K562 (cell line): ENCODE measurements around the gene DAZAP1. TPM values are rescaled to one million over a fixed set of nuclear protein-coding genes. Genes with fewer than 3 reads are reported as not detected.
A peak's percentile ranks its signal among the peaks of the same experiment; 100 is the strongest.

Source experiments
- ATAC-seq: fragments of 200-7000 bp; cut with Tn5 transposase; 3 replicates; pipeline ENCODE4 v1.9.1; 2020; ENCODE audit warnings: moderate library complexity
- BruUV-seq: library from RNA; stranded (reverse); fragments of 400-500 nt; replicated peaks from 2 replicates; lab custom pipeline; 2021; lab: Mats Ljungman, UMichigan
- CTCF ChIA-PET: fragments of 300-600 bp; formaldehyde crosslinking; extraction: SDS; loops from one replicate; lab custom pipeline; 2021; ENCODE audit warnings: low intra/inter-chr PET ratio; lab: Yijun Ruan, JAX
- POLR2A ChIA-PET: fragments of 300-600, 350-650 bp; sonication (Branson Sonifier 250); formaldehyde crosslinking; extraction: SDS; loops from one replicate; lab custom pipeline; 2021; ENCODE audit warnings: antibody characterized with exemption, inconsistent platforms; lab: Yijun Ruan, JAX
- DNase-seq, 4 experiments: peaks; one replicate each; pipeline versions ENCODE4 v3.0.0 to v3.0.0-alpha.2; 2011 to 2018; ENCODE audit warnings: low spot score in 3 of 4, mixed read lengths in 3 of 4; ENCODE audit errors: extremely low read depth in 1 of 4
- FAIRE-seq: peaks from 2 replicates; lab custom pipeline; 2011; peaks lifted over from hg19 to GRCh38; lab: Jason Lieb, UNC
- H2AFZ ChIP-seq: 2 replicates; pipeline ENCODE4 v1.6.0; 2011; ENCODE audit warnings: low read depth, low read length, control low read depth, inconsistent platforms
- H3K27ac ChIP-seq: fragments of 200-600 bp; 3 replicates; pipeline ENCODE4 v1.8.0; 2011; ENCODE audit warnings: low read depth, mild to moderate bottlenecking, control low read depth, inconsistent platforms, low read length, moderate library complexity, mixed read lengths; ENCODE audit errors: extremely low read depth
- H3K27me3 ChIP-seq, 2 experiments: fragments of 300-600 bp in 1 of 2; 2 replicates in 1 of 2; 3 replicates in 1 of 2; pipeline versions ENCODE4 v1.6.0 to v1.8.0; 2011; ENCODE audit warnings: inconsistent platforms in 2 of 2, low read length in 2 of 2, mild to moderate bottlenecking in 1 of 2, mixed read lengths in 1 of 2, moderate library complexity in 1 of 2; ENCODE audit not compliant: control insufficient read depth in 2 of 2, insufficient read depth in 2 of 2
- H3K36me3 ChIP-seq: fragments of 300-600 bp; 3 replicates; pipeline ENCODE4 v1.8.0; 2011; ENCODE audit warnings: mild to moderate bottlenecking, low read length, inconsistent platforms; ENCODE audit not compliant: control insufficient read depth, insufficient read depth
- H3K4me1 ChIP-seq, 2 experiments: fragments of 200-600 bp in 1 of 2; replicated peaks in 1 of 2; 2 replicates in 1 of 2; 3 replicates in 1 of 2; pipeline versions ENCODE4 v1.5.1 to v1.8.0; 2011; ENCODE audit warnings: inconsistent platforms in 2 of 2, low read length in 2 of 2, mild to moderate bottlenecking in 1 of 2, mixed read lengths in 1 of 2, moderate library complexity in 1 of 2; ENCODE audit not compliant: control insufficient read depth in 2 of 2, insufficient read depth in 2 of 2
- H3K4me2 ChIP-seq: 2 replicates; pipeline ENCODE4 v1.6.1; 2011; ENCODE audit warnings: low read length, control low read depth, inconsistent platforms, mixed read lengths; ENCODE audit not compliant: insufficient read depth
- H3K4me3 ChIP-seq: fragments of 200-600 bp; sonication (generic), shearing (Covaris generic); 2 replicates; pipeline ENCODE4 v1.5.1; 2016; ENCODE audit warnings: control low read depth, inconsistent platforms
- H3K79me2 ChIP-seq: fragments of 200-600 bp; 3 replicates; pipeline ENCODE4 v1.8.0; 2011; ENCODE audit warnings: low read length, inconsistent platforms; ENCODE audit not compliant: control insufficient read depth, insufficient read depth
- H3K9ac ChIP-seq, 2 experiments: 2 replicates each; pipeline versions ENCODE4 v1.6.0 to v1.6.1; 2011; ENCODE audit warnings: low read depth in 2 of 2, low read length in 2 of 2, control low read depth in 1 of 2, inconsistent platforms in 1 of 2, mild to moderate bottlenecking in 1 of 2, mixed read lengths in 1 of 2; ENCODE audit not compliant: insufficient read depth in 1 of 2
- H3K9me1 ChIP-seq: one replicate; pipeline ENCODE4 v1.6.0; 2011; ENCODE audit warnings: inconsistent platforms, mild to moderate bottlenecking, low read length, moderate library complexity; ENCODE audit not compliant: control insufficient read depth, insufficient read depth
- H3K9me3 ChIP-seq: replicated peaks from 2 replicates; pipeline ENCODE4 v1.5.1; 2011; ENCODE audit warnings: low read depth, low read length, inconsistent platforms; ENCODE audit not compliant: control insufficient read depth, insufficient read depth
- H4K20me1 ChIP-seq: replicated peaks from 2 replicates; pipeline ENCODE4 v1.6.1; 2011; ENCODE audit warnings: low read length, inconsistent platforms, mixed read lengths; ENCODE audit not compliant: control insufficient read depth, insufficient read depth
- ESRRA ChIP-seq: fragments of 450-650 bp; IDR thresholded peaks from 2 replicates; pipeline ENCODE4 v1.6.1; 2014; ENCODE audit warnings: low read depth, mild to moderate bottlenecking, moderate library complexity, borderline replicate concordance
- FOXJ3 ChIP-seq: sonication (generic); formaldehyde crosslinking; IDR thresholded peaks from 2 replicates; pipeline ENCODE4 v1.4.0; 2020; ENCODE audit warnings: mild to moderate bottlenecking, missing genetic modification reagents
- JUND ChIP-seq, 2 experiments: IDR thresholded peaks; 2 replicates in 1 of 2; 3 replicates in 1 of 2; pipeline ENCODE4 v1.6.1; 2011; ENCODE audit warnings: borderline replicate concordance in 2 of 2, low read depth in 2 of 2, low read length in 2 of 2, improper control_type of control experiment in 1 of 2, missing biosample characterization in 1 of 2, missing genetic modification characterization in 1 of 2, missing genetic modification reagents in 1 of 2
- KAT2B ChIP-seq: IDR thresholded peaks from one replicate; pipeline ENCODE4 v1.6.1; 2012; ENCODE audit warnings: low read depth, mild to moderate bottlenecking, control low read depth, inconsistent platforms, low read length, moderate library complexity
- MCM2 ChIP-seq: fragments of 450-650 bp; IDR thresholded peaks from 2 replicates; pipeline ENCODE4 v1.6.1; 2017; ENCODE audit warnings: low read depth, mild to moderate bottlenecking
- MCM3 ChIP-seq: fragments of 450-650 bp; IDR thresholded peaks from 2 replicates; pipeline ENCODE4 v1.6.1; 2016
- MCM7 ChIP-seq, 2 experiments: fragments of 450-650 bp; IDR thresholded peaks; 2 replicates each; pipeline ENCODE4 v1.6.1; 2016 to 2018
- MECOM ChIP-seq: fragments of 250-450 bp; sonication (Bioruptor Pico); IDR thresholded peaks from 2 replicates; pipeline ENCODE4 v1.8.0; 2022; ENCODE audit warnings: inconsistent platforms
- MTA1 ChIP-seq: fragments of 450-650 bp; IDR thresholded peaks from 2 replicates; pipeline ENCODE4 v1.6.1; 2017; ENCODE audit warnings: borderline replicate concordance
- NFYB ChIP-seq: IDR thresholded peaks from 2 replicates; pipeline ENCODE4 v1.6.1; 2011; ENCODE audit warnings: mild to moderate bottlenecking, moderate library complexity; ENCODE audit not compliant: insufficient read length; ENCODE audit errors: extremely low read depth
- SREBF2 ChIP-seq: sonication (generic); formaldehyde crosslinking; IDR thresholded peaks from 2 replicates; pipeline ENCODE4 v1.4.0; 2020; ENCODE audit warnings: mild to moderate bottlenecking, missing genetic modification reagents
- TAF1 ChIP-seq: IDR thresholded peaks from 2 replicates; pipeline ENCODE4 v1.6.1; 2011; ENCODE audit warnings: mild to moderate bottlenecking, low read length, moderate library complexity; ENCODE audit not compliant: insufficient read depth, control insufficient read depth, severe bottlenecking; ENCODE audit errors: extremely low read depth
- TCF15 ChIP-seq: fragments of 250-450 bp; sonication (Bioruptor Pico); IDR thresholded peaks from 2 replicates; pipeline ENCODE4 v1.8.0; 2022; ENCODE audit warnings: moderate library complexity, mild to moderate bottlenecking, inconsistent platforms
- WHSC1 ChIP-seq: IDR thresholded peaks from one replicate; pipeline ENCODE4 v1.6.1; 2012; ENCODE audit warnings: low read length, control low read depth, inconsistent platforms
- ZFPM2 ChIP-seq: fragments of 250-450 bp; sonication (Bioruptor Pico); IDR thresholded peaks from 2 replicates; pipeline ENCODE4 v1.5.1; 2022; ENCODE audit warnings: mild to moderate bottlenecking
- ZNF830 ChIP-seq: fragments of 250-450 bp; sonication (Bioruptor Pico); IDR thresholded peaks from 2 replicates; pipeline ENCODE4 v1.5.0; 2021; ENCODE audit warnings: mild to moderate bottlenecking
- WGBS: fragments of 100-300 bp; shearing (Covaris generic); methylation state at CpG from one replicate; pipeline ENCODE4 v1.1.6; 2016; ENCODE audit warnings: low coverage, mixed read lengths; ENCODE audit not compliant: insufficient coverage; ENCODE audit errors: missing lambda C conversion rate; 5-methylcytosine and 5-hydroxymethylcytosine counted together
- in situ Hi-C: fragments of 300-500 bp; cut with MboI; formaldehyde crosslinking; loops from 4 replicates; pipeline ENCODE4 v1.15.0; 2018; ENCODE audit warnings: inconsistent platforms, mixed read lengths
- intact Hi-C: fragments of 100-400 bp; cut with micrococcal nuclease; formaldehyde crosslinking; loops from 2 replicates; pipeline ENCODE4 v1.14.2; 2022
- polyA plus RNA-seq, 8 experiments: library from polyadenylated mRNA; depleted of rRNA in 4 of 8; stranded (reverse) in 5 of 8; unstranded in 3 of 8; fragments of >200 nt; fragmentation: Nextera tagmentation in 2 of 8; fragmentation: Illumina TruSeq in 1 of 8; extraction: Ambion mirVana in 2 of 8; extraction: Trizol in 1 of 8; gene quantifications; 2 replicates each; pipeline versions ENCODE4 v1.2.1 to v1.2.3, GENCODE V29; 2011 to 2014; ENCODE audit warnings: inconsistent platforms in 1 of 8, missing spikeins in 1 of 8
- total RNA-seq, 7 experiments: library from RNA; depleted of rRNA in 6 of 7; stranded (reverse); fragments of >200 nt in 6 of 7; fragmentation: Illumina TruSeq in 2 of 7; extraction: Trizol in 2 of 7; gene quantifications; 2 replicates each; pipeline versions ENCODE4 v1.2.1 to v1.2.3, GENCODE V29; 2011 to 2021; ENCODE audit warnings: low replicate concordance in 1 of 7

The DAZAP1 gene
- total and polyA plus RNA-seq, 9 of the 15 experiments (the other 6 are each of a cell fraction or from before 2014, with no cell fraction given), result 10.8 to 289 (median 142) TPM

DNA sequence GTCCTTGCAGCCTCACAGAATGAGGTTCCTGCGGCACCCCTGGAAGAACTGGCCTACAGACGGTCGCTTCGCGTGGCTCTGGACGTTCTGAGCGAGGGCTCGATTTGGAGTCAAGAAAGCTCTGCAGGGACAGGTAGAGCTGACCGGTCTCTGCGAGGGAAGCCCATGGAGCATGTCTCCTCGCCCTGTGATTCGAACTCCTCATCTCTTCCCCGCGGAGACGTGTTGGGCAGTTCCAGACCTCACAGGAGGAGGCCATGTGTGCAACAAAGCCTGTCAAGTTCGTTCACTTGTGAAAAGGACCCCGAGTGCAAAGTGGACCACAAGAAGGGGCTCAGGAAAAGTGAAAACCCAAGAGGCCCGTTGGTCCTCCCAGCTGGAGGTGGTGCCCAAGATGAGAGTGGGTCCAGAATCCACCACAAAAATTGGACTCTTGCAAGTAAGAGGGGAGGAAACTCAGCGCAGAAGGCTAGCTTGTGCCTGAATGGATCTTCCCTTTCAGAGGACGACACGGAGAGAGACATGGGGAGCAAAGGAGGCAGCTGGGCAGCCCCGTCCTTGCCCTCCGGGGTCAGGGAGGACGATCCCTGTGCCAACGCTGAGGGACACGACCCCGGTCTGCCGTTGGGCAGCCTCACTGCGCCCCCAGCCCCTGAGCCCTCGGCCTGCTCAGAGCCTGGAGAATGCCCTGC is 47.1 kb upstream of the DAZAP1 start:
- H3K36me3 ChIP-seq, result peaks cover 90% of the 10 kb centered on the region
- peak overlapping the region in 1 of 2 experiments; percentile 63; a peak in 2 of 4 replicates for H3K9ac ChIP-seq
- H3K9me1 ChIP-seq, result no peaks in the 10 kb centered on the region
- H3K27me3 ChIP-seq, result no peaks in the 10 kb centered on the region
- intact Hi-C loops (no loop called here), in situ Hi-C loops (no loop called here)
- peaks cover 15% of the 10 kb centered on the region for H3K79me2 ChIP-seq
- TF ChIP-seq WHSC1 (no peak), TCF15 (CRISPR knock-in tag) (no peak), ESRRA (no peak), MCM7 (IDR thresholded peaks at IDR 0.05) (no peak), MTA1 (no peak), ZFPM2 (CRISPR knock-in tag) (no peak), TAF1 (no peak), KAT2B (no peak), MECOM (CRISPR knock-in tag) (no peak), SREBF2 (CRISPR knock-in tag) (no peak), NFYB (no peak), MCM3 (no peak), JUND (IDR thresholded peaks at IDR 0.05; ENCODE audit: borderline replicate concordance, low read depth, low read length) (no peak), JUND (tag; IDR thresholded peaks at IDR 0.05; ENCODE audit: borderline replicate concordance, low read depth, low read length) (no peak), MCM2 (no peak), ZNF830 (no peak), FOXJ3 (CRISPR knock-in tag) (no peak)
- ATAC-seq (no peak), FAIRE-seq (no peak), DNase-seq (no peak)
- ChIA-PET POLR2A (no interaction called here), CTCF (no interaction called here)
- peaks cover 9% of the 10 kb centered on the region; the same call in 1 of the 2 replicates for H4K20me1 ChIP-seq
- H3K4me2 ChIP-seq, result no peak overlapping the region
- H3K4me1 ChIP-seq, result peaks cover 10 to 39% of the 10 kb centered on the region in 2 experiments
- no TSS peak for BruUV-seq
- no peak overlapping the region for H3K27ac ChIP-seq
- no peak overlapping the region for H2AFZ ChIP-seq
- H3K4me3 ChIP-seq, result no peak overlapping the region
- no peaks in the 10 kb centered on the region for H3K9me3 ChIP-seq
- 92% methylated on average over 26 of the region's 30 CpGs for WGBS
